GM18861 (cell line): ENCODE measurements around the gene ATXN1.

ENCODE experiments used
- ATAC-seq: cut with Tn5 transposase; IDR thresholded peaks from one replicate; pipeline ENCODE4 v1.9.1; 2021; ENCODE audit not compliant: unreplicated experiment

The ATXN1 gene

DNA sequence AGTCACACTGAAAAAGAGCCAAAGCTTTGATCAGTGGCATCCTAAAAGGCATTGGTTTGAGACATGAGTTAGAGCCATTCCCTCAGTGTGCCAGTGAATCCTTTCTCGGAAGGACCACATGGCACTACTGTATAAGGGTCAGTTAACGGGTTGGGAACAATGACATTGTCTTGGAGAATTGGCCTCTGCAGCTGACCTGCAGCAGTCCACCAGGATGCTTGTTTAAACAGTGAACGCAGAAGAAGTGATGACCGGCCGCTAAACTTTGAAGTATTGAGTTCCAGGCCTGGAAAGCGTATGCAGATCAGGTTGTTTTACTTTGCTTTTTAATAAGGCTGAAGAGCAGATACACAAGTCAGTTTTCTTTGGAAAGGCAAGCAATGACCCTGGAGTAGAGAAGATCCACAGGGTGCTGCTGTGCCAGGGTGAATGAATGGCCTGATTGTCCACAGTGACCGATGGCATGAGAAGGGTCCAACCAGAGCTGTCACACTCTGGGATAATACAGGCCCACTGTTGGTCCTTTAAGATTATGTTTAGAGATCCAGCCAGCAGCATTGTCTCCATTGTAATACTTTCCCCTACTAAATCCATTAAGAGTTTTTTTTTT, 465.1 kb downstream of the ATXN1 start:
- ATAC-seq = no peak

DNA sequence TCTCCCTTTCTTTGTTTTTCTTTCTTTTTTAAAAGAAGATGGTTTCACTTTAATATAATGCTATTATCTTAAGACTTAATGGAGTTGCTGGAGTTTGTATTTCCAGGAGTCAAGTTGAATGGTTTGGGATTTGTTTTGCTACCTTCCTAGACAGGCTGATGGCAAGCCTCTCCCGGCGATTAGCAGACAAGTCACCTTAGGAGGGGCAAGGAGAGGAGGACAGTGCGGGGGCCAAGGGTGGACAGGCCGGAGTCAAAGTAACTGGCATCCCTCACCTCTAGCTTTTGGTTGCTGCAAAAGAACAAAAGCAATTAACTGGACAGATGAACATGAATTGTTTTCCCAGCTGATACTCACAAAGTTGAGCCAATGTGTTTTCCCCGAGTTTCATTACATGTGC, 465.8 kb downstream of the ATXN1 start:
- ATAC-seq = no peak

DNA sequence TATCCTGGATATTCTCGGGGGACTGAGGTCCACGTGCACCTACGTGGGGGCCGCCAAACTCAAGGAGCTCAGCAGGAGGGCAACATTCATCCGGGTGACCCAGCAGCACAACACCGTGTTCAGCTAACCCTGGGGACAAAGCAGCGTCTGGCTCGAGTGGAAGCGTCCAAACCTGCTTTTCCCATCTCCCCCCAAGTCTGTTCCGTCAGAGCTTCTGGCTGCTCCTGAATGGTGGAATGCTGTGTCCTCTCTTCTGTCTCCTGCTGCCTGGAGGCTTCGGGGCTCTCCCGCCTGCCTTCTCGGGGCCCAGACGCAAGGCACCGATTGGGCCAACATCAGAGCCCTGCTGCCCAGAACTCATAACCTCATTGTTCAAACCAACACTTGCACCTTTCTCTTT, 466.2 kb downstream of the ATXN1 start:
- ATAC-seq = no peak

DNA sequence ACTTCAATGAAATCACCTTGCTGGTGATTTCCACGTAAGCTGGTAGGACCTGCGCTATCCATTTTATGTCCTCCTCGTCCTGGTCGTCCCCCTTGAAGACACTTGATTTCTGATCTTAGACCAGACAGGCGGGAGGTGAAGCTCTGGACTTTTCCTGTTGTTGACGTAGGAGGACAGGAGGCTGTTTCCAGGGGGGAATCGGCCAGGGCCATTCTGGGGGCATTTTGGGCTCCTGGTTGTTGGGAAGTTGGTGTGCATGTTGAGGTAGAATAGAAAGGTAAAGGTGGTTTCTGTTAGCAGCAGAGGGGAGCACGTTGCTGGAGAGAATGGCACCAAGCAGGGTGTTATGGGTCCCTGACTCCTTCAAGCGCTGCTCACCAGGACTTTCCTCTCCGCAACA, 466.9 kb downstream of the ATXN1 start:
- no peak for ATAC-seq

DNA sequence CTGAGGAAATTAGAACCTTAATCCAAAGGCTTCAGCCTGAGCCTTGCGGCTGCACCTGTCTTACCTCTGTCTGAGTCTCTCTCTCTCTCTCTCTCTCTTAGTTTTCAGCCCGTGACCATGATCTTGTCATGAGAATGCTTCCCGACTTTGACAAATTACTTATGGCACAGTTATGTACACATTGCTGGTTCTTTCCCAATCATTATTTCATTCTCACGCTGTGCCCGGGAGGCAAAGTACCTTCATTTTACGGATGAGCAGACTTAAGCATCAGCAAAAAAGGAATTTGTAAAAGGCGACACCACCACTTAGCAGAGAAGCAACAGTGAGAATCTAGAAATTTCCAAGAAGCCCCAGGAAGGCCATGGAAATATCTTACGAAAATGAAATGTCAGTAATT, 468.3 kb downstream of the ATXN1 start:
- ATAC-seq = no peak

DNA sequence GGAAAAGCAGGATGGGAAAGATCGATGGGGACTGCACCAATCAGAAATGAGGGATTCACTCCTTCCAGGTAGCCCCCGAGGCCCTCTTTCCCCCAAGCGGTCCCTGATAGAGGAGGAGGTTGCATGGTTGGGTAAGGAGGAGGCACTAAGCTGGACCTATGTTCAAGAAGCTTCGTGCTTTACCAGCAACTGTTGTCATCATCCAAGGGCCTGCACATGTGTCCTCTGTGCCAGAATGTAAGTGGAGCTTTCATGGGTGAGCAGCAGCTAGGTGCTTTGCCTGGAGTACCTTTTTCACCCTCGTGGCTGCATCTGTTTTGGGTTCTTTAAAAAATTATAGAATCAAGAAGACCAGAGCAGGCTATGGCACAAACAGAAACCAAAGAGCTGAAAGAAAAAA, 468.8 kb downstream of the ATXN1 start:
- ATAC-seq = no peak

DNA sequence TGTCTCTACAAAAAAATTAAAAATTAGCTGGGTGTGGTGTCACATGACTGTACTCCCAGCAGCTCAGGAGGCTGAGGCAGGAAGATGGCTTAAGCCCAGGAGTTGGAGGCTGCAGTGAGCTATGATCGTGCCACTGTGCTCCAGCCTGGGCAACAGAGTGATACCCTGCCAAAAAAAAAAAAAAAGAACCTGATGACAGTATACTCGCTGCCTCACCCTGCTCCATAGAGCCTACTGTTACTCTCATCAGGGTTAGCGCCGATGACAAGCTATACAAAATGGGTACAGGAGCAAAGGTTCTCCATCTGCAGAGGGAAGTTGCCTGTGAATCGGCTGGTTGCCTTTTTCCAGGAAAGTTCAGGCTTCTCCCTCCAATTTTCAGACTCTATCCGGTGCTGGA, 469.5 kb downstream of the ATXN1 start:
- ATAC-seq = no peak

DNA sequence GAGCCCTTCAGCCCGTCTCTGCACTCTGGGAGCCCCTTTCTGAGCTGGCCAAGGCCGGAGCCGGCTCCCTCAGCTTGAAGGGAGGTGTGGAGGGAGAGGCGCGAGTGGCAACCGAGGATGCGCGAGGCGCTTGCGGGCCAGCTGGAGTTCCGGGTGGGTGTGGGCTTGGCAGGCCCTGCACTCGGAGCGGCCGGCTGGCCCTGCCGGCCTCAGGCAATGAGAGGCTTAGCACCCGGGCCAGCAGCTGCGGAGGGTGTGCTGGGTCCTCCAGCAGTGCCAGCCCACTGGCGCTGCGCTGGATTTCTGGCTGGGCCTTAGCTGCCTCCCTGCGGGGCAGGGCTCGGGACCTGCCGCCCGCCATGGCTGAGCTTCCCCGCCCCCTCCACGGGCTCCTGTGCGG, 473.1 kb downstream of the ATXN1 start:
- no peak for ATAC-seq

DNA sequence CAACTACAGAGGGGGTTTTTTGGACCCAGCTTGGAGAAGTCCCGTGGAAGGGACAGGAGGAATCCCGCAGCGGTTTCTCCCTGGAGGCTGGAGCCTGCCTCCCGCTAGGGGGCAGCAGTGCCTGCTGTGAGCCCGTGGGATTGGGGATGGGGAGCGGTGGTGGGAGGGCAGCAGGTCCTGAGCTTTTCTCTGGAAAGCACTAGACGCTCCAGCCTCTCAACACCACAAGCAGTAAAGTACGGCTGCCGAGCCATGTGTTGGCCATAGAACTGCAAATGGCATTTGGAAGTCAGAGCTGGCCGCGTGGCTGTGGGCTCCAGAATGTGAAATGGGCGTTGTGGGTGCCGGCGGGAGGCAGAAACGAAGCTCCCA, 475.1 kb downstream of the ATXN1 start:
- ATAC-seq = no peak

DNA sequence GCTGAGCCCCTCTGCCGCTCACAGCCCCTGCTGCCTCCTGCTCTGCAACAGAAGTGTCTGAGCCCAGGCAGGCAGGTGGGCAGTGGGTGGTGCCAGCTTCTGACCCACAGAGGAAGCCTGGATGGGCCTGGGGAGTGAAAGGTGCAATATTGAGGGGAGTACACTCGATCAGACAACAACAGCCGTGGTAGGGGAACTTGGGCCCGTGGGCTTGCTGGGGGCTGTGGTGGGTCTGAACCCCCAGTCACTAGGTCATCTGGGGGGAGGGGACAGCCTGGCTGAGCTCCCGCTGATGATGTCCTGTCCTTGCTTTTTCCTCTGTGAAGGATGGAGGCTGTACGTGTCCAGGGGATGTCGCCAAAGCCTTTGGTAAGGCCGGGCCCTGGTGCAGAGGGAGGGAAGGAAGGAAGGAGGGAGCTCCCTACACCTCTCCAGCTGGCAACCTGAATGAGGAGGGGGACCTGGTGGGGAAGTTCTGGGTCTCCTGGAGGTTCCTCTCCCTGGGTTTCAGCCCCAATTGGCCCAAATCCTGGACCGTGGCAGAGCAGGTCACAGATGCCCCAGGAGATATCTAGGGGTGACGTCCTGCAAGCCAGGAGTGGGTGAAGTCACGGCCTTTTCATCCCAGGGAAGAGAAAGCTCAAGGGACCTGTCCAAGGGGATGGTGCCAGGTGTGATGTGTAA, 475.7 kb downstream of the ATXN1 start:
- ATAC-seq = no peak

DNA sequence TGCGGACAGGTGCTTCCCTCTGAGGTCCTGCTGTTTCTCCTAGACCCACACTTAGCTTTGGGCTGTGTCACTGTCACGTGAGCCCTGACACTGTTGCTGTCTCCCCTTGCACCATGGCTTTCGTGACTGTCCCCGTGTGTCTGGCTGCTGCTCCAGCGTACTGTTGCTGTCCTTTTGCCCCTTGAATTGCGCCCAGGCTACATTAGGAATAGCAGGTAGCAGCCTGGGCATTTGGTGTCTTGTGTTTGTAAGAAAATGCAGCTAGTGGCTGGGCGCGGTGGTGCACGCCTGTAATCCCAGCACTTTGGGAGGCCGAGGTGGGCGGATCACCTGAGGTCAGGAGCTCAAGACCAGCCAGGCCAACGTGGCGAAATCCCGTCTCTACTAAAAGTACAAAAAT, 476.8 kb downstream of the ATXN1 start:
- ATAC-seq = no peak

DNA sequence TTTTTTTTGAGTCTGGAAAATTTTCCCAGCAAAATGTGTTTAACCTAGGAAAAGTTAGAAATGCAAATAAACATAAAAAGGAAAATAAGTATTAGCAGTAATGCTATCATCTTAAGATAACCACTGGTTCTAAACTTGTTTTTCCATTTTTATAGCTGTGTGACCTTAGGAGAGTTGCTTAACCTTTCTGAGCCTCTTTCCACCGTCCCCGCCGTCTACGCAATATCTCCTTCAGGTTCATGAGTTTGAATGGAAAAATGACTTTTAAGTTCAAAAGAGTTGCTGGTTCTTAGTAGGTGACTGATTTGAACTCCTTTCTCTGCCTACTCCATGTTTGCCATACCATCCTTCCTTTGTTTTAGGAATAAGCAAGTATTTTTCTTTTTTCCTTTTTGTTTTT, 478.9 kb downstream of the ATXN1 start:
- no peak for ATAC-seq

DNA sequence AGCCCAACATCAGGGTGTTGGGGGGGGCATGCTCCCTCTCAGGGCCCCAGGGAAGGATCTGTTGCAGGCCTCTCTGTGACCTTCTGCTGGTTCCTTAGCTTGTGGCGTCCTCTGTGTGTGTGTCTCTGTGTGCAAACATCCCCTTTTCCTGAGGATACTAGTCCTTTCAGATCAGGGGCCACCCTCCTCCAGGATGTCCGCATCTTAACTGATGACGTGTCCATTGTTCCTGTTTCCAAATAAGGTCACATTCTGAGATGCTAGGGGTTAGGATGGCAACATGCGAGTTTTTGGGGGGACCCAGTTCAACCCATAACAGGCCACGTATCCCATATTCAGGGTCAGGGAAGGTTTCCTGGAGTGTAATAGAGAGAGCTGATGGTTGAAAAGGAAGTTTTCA, 482.0 kb downstream of the ATXN1 start:
- no peak for ATAC-seq

DNA sequence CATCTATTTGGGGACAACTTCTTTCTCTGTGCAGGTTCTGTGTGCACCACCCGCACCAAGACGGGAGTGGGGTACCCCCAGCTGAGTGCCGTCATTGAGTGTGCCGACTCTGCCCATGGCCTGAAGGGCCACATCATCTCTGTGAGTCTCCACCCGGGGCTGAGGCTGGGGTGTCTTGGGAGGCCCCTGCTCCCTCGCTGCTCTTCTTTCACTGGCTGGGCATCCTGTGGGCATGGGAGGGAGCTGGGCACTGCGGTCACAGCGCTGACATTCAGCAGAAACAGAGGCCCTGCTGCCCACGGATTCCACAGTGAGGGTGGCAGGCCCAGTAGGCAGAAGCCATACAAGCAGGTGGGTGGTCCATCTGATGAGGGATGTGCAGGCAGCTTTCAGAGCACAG, 482.5 kb downstream of the ATXN1 start:
- no peak for ATAC-seq

DNA sequence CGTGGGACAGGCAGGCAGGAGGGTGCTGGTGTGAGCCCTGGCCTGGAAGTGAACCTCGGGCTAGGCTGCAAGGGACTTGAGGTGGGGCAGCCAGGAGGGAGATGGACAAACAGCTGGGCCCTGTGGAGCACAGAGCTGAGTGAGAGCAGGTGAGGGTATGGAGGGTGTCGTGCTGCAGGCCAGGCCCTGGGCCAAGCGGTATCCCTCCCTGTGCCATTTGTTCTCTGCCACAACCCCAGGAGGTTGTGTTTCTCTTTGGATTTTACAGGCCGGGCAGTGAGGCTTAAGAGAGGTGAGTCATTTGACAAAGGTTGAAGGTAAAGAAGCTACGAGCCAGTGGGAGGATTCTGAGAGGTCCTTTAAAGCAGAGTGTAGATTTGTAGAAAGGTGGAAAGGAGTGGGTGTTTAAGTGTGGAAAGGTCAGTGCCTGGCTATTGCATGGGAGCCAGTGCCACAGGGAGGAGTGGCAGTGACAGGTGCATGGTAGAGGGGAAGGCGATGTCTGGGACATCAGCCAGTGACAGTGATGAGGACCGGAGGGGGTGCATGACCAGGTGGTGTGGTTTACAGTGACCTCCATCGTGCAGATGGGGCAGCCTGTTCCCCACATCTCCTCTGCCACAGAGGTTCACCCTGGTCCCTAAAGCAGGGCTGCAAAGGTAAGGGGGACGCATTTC, 483.1 kb downstream of the ATXN1 start:
- ATAC-seq = no peak

DNA sequence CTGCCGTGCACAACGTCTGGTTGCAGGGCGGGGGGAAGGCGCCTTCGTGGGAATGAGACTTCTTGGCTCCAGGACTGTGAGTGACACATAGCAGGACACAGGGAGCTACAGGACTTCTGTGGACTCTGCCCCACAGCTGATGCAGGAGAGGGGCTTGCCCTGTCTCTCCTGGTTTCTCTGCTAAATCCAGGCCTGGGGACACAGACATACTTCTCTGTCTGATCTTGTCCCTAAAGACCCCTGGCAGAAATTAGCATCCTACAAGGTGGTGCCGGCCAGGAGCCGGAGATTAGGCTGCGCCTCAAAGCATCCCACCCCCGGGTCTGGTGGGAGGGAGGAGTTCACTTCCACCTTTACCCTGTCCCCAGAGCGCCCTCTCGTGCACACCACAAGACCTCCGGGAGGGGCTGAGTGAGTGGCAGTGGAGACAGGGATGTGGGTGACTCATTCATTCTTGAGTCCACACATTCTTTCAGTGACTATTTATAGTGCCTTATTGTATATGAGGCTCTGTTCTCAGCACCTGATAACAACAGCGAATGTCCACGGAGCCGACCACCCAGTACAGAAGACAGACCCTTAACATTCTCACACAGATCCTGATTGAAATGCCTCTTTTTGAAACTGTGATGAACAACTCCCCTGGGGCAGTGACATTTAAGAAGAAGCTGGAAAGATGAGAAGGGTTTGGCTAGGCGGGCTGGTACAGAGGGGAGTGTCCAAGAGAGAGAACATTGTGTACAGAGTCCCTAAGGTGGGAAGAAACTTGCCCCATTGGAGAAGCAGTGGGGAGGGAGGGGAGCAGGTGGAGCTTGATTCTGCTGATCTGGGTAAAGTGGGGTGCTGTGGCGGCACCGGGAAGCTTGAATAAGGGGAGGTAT, 483.9 kb downstream of the ATXN1 start:
- no peak for ATAC-seq

DNA sequence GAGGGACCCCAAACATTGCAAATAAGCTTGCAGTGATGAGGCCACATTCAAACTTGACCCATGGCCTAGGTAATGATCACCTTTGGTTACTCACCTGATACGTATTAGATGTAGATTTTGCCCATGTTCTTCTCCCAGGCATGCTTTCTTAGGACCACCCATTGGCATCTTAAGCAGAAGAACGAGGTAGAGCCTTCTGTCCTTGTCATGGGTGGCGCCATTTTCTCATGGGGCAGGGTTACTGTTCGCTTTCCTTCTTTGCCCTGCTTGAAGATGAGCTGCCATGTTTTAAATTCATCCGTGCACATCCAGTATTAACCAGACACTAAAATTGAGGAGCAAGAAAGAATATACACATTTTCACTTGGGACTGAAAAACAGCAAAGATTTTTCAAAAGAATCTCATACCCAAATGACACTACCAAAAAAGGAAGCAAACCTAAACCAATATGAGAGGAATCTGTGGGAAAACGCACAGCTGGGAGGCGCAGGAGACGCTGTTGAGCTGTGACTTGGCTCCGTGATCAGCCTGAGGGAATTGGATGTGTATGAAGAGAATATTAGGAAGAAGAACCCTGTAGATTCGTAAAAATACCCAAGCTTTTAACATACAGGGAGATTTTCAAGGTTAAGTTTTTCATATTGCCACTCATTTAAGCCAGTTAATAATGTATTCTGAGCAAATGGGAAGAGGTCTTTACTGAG, 486.2 kb downstream of the ATXN1 start:
- no peak for ATAC-seq

DNA sequence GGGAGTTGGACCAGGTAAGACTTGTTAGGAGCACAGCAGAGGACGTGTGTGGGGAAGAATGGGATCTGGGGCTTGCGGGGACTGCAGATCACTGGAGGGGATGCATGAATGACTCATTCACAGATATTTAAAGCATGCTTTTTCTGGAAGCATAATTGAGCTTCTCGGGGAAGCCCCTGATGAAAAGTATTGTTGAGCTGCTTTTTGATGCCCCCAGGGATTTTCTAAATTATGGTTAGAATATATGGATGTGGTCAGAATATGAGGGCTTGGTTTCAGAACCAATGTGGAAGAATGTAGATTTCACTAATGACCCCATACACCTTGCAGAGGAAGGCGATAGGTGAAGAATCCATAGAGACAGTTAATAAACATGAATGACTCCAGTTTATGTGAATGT, 486.8 kb downstream of the ATXN1 start:
- ATAC-seq = no peak

DNA sequence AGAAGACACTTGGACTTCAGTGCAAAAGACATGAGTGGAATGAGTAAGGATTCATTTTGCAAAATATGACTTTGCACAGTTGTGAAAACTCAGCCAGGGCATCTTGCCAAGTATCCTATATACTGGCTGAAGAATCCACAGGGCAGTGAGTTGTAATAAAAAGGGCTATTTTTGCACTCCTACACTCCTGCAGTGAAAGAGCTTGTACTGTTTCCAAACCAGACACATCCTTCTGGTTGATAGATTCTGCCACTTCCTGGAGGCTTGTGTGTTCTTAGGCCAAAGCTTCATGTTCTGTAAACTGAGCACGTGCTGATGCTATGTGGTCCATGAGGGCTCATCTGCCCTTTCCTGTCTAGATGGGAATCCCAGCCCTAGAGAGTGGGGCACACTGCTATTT, 488.0 kb downstream of the ATXN1 start:
- ATAC-seq = no peak

DNA sequence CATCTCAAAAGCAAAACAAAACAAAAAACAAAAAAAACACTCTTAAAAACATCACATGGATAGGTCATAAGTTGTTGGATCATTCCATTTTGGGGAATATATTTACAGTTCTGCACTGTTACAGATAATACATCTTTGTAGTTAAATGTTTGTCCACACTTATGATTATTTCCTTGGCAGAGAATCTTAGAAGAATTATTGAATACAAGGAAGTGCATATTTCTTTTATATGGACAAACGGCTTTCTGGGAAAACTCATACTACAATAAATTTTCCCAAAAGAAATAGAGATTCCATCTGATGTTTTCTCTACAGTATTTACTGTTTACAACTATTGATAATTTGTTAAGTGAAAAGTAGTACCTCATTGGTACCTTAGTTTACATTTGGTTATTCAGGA, 489.1 kb downstream of the ATXN1 start:
- no peak for ATAC-seq

DNA sequence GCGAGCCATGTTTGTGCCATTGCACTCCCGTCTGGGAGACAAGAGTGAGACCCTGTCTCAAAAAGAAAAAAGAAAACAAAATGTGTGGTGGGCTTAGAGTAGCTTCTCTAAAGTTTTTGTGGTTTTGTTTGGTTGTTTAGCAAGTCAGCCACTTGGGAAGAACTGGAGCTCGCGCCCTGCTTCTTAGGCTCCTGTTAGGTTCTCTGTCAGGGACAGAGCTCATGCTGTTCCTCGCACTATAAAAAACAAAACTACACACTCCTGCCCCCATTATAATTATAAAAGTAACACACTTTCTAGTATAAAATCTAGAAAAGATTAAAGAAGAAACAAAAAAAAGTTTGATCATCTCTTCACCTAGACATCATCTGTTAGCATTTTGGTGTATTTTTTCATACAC, 489.8 kb downstream of the ATXN1 start:
- ATAC-seq = no peak
